ENCODE results near the gene RHEBL1.
A peak's percentile ranks its signal among the peaks of the same experiment; 100 is the strongest.
"Not testable (repeated sequence)": the region's sequence is repeated elsewhere in the genome, so short reads cannot be mapped to it uniquely, and the experiment has no call there.

The RHEBL1 gene

GRCh38 chr12:49061916-49062315, 7.9 kb downstream of the RHEBL1 start:
- ATAC-seq, H3K9me3 Mint-ChIP-seq, H3K36me3 Mint-ChIP-seq, H3K27me3 Mint-ChIP-seq, H3K27ac Mint-ChIP-seq: not testable (repeated sequence)
- Mint-ChIP-seq H3K4me1 (peaks cover 41% of the 10 kb centered on the region), H3K4me3 (peak overlapping the region; percentile 12)

DNA sequence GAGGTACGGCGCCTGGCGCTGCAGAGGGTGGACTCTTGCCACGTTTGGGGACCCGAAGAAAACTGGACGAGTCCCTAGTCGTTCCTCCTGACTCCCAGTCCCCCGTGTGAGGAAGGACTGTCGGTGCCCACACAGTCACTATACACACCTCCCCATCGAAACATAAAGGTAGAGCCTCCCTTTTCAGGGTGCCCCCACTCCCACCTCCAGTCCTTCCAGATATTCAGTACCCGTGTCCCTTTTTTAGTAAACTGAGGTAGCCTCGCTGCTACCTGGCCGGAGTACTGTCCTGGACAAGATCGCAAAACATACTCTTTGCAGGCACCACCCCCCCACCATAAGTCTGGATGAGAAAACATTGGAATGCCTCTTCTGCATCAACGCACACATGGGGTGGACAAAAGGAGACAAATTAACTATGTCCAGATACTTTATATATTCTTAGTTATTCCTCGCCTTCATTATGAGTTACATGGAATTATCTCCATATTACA, 8.6 kb downstream of the RHEBL1 start:
- no peaks in the 10 kb centered on the region for H3K9me3 Mint-ChIP-seq
- ATAC-seq = peak; percentile 14
- peak overlapping the region; percentile 97 for H3K4me3 Mint-ChIP-seq
- H3K27me3 Mint-ChIP-seq = no peaks in the 10 kb centered on the region
- H3K36me3 Mint-ChIP-seq = no peaks in the 10 kb centered on the region
- peaks cover 49% of the 10 kb centered on the region for H3K4me1 Mint-ChIP-seq
- peak overlapping the region; percentile 97 for H3K27ac Mint-ChIP-seq

DNA sequence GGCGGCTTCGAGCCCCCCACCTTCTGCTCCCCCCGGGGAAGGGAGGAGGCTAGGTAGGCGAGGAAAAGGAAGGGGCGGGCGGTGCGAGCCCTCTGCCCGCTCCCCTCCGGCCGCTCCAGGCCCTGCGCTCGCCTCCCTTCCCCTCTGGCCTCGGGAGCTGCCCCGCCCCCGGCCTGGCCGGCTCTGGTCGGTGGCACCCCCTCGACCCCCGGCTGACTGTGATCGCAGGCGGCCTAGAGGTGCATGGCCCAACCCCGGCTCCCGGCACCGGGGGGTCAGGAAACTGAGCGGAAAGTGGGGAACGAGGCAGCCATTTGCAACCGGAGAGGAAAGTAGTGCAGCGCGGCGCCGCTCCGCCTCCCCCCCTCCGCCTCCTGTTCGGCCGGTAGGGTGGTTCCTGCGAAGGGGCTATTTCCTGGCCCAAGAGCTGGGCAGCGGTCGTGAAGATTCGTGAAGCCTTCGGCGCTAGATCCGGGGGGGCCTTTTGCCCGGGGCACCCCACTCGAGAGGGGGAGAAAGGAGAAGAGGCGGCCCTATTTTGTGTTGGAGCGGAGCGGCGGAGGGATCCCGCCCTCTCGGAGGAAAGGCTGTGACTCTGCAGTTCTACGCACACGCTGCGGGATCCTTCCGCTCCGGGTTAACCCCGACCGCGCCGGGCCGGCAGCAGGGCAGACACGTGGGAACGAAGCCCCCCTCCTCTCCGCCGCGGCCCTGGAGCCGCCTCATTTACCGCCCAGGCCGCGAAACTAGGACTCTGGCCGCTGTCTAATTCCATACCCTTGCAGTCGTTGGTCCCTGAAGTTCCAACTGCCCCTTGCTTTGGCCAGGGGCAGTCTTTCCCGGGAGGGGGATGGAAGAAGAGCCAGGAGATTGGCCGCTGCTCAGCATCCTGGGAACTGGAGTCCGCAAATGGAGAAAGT, 9.3 kb downstream of the RHEBL1 start, which contains the start of gene KMT2D:
Gene KMT2D (minus strand): TSS at position 558 of the 920 bp plus-strand sequence. CDS start 5,470 bp downstream, outside the sequence.
- H3K36me3 Mint-ChIP-seq = peaks cover 6% of the 10 kb centered on the region
- ATAC-seq = peak; percentile 87
- H3K9me3 Mint-ChIP-seq = no peaks in the 10 kb centered on the region
- no peaks in the 10 kb centered on the region for H3K27me3 Mint-ChIP-seq
- H3K4me3 Mint-ChIP-seq = peak within 1 kb of the TSS; percentile 97
- peak within 1 kb of the TSS; percentile 97 for H3K27ac Mint-ChIP-seq
- peaks cover 56% of the 10 kb centered on the region for H3K4me1 Mint-ChIP-seq

DNA sequence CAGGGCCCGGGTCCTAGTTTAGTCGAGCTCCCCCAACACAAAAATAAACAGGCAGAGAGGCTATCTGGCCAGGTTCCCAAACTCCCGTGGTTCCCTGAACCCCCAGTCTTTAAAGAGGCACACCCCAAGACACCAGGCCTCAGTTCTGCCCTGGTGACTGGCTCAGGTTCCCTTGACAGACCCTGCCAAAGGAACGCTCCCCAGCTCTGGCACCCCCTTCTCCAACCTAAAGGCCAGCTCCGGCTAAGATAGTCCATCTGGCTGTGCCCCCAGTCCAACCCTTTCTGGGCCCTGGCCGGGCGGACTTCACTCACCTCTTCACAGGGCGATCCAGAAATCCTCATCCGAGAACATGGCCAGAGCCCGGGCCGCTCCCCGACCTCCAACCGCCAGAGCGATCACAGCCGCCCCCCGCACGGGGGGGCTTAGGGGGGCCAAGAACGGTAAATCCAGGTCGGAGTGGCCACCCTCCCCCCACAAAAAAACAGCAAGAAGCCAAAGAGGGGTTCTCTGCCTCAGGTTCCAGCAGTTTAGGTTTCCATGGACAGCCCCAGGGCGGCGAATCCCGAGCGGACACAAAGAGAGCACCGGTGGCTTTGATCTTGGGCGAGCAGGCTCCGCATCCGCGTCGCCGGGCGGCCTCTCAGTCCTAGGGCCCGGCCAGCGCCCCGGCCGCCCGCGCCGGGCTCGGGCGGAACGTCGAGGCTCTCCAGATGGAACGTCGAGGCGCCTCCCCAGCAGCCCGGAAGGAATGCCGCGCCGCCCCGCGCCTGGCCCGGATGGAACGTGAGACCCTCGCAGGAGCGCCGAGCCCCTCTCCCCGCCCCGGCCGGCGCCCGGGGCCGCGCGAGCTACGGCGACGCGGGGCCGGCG, 10.2 kb downstream of the RHEBL1 start:
- Mint-ChIP-seq H3K27ac (peak overlapping the region; percentile 97), H3K36me3 (peaks cover 16% of the 10 kb centered on the region), H3K9me3 (no peaks in the 10 kb centered on the region), H3K4me3 (peak overlapping the region; percentile 86), H3K4me1 (peaks cover 65% of the 10 kb centered on the region), H3K27me3 (no peaks in the 10 kb centered on the region)
- peak; percentile 31 for ATAC-seq

DNA sequence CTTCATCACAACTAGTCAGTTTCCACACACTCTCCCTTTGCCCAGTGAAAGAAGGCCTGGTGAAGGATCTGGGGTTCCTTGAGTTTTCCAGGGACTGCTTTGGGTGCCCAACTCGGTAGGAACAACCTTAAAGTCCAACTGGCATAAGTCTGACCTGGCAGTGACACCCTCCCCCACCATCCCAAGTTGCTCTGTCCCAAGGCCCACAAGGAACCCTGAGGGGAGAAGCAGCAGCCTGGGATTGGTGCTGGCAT, 10.8 kb downstream of the RHEBL1 start:
- Mint-ChIP-seq H3K9me3 (no peaks in the 10 kb centered on the region), H3K36me3 (peaks cover 21% of the 10 kb centered on the region), H3K27ac (peak overlapping the region; percentile 83), H3K27me3 (no peaks in the 10 kb centered on the region), H3K4me1 (peaks cover 68% of the 10 kb centered on the region), H3K4me3 (peak overlapping the region; percentile 86)
- ATAC-seq = no peak

DNA sequence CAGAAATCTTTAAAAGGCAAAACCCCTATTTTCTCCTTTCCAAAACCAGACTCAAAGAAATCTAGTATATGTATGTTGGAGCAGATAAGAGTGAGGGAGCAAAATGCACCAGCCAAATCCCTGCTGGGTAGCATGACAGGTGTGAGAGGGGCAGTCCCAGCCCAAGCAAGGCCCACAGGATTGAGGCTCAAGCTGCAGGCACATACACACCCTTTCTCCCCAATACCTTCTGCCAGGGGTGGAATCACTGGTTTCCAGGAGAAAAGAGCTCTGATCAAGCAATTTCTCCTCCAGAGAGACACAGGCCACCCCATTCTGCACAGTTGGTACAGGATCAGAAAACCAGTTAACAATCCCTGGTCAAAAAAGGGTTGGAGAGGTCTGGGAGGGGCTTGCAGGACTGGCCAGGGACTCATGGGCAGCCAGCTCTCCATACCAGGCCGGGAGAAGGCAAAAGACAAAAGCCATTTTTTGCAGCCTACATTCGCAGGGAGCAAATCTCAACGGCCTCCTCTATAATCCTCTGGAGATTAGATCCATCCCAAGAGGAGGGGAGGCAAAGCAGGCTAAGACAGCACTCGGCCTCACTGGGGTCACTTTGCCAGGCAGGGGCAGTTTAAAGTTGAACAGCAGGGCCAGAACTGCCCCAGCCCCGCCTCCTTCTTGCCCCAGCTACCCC, 11.3 kb downstream of the RHEBL1 start:
- no peaks in the 10 kb centered on the region for H3K9me3 Mint-ChIP-seq
- H3K4me1 Mint-ChIP-seq = peaks cover 65% of the 10 kb centered on the region
- peak overlapping the region; percentile 83 for H3K27ac Mint-ChIP-seq
- no peaks in the 10 kb centered on the region for H3K27me3 Mint-ChIP-seq
- no peak for ATAC-seq
- peaks cover 22% of the 10 kb centered on the region for H3K36me3 Mint-ChIP-seq
- H3K4me3 Mint-ChIP-seq = peak overlapping the region; percentile 86

GRCh38 chr12:49057888-49058287, 11.9 kb downstream of the RHEBL1 start:
- Mint-ChIP-seq H3K9me3 (no peaks in the 10 kb centered on the region), H3K4me1 (peaks cover 65% of the 10 kb centered on the region), H3K36me3 (peaks cover 28% of the 10 kb centered on the region), H3K4me3 (peak overlapping the region; percentile 86), H3K27ac (peak overlapping the region; percentile 83), H3K27me3 (no peaks in the 10 kb centered on the region)
- no peak for ATAC-seq

GRCh38 chr12:49055978-49056754, 13.6 kb downstream of the RHEBL1 start:
- peak overlapping the region; percentile 86 for H3K4me3 Mint-ChIP-seq
- no peaks in the 10 kb centered on the region for H3K9me3 Mint-ChIP-seq
- peaks cover 45% of the 10 kb centered on the region for H3K36me3 Mint-ChIP-seq
- H3K27me3 Mint-ChIP-seq = no peaks in the 10 kb centered on the region
- peak overlapping the region; percentile 83 for H3K27ac Mint-ChIP-seq
- peaks cover 61% of the 10 kb centered on the region for H3K4me1 Mint-ChIP-seq
- peak; percentile 76 for ATAC-seq

DNA sequence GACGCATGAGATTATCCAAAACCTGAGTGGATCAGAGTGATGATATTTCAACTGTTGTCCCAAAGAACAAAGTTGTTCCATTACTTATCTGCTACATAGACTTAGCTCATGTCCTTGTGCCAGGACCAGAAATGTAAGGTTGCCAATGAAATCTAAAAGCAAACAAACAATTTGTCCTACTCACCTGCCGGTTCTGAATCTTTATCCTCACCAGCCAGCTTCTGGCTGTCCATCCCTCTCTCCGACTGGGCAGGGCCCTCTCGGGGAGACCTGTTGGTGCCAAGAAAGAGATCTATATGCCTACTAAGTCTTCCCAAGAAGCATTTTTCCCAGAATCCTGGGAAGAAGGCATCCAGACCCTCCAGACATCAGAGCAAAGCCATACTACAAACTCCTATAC, 14.7 kb downstream of the RHEBL1 start:
- Mint-ChIP-seq H3K36me3 (peaks cover 56% of the 10 kb centered on the region), H3K4me3 (no peak overlapping the region), H3K9me3 (no peaks in the 10 kb centered on the region), H3K4me1 (peaks cover 64% of the 10 kb centered on the region), H3K27me3 (no peaks in the 10 kb centered on the region), H3K27ac (no peak overlapping the region)
- ATAC-seq = no peak

DNA sequence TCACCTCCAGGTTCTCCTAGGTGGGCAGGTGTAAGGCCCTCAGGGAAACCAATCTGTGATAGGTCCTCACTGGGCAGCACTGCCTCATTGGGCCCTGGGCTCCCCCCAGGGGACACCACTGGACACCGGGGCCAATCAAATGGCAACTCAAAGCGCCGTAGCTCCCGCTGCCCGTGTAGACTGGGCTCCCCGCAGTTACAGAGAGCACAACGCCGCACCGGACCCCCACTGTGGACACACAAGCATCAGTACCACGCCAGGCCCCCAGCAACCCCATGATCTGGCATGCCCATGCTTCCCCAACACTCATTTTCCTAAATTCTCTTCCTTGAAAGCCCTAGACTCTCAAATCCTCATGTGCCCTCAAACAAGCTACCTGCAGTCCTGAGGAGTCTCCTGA, 15.3 kb downstream of the RHEBL1 start:
- H3K4me1 Mint-ChIP-seq = peaks cover 64% of the 10 kb centered on the region
- H3K36me3 Mint-ChIP-seq = peaks cover 61% of the 10 kb centered on the region
- ATAC-seq = no peak
- H3K27ac Mint-ChIP-seq = no peak overlapping the region
- H3K9me3 Mint-ChIP-seq = no peaks in the 10 kb centered on the region
- no peak overlapping the region for H3K4me3 Mint-ChIP-seq
- no peaks in the 10 kb centered on the region for H3K27me3 Mint-ChIP-seq

- Mint-ChIP-seq H3K4me3 (no peak overlapping the region), H3K9me3 (no peaks in the 10 kb centered on the region), H3K27me3 (no peaks in the 10 kb centered on the region), H3K4me1 (peaks cover 59% of the 10 kb centered on the region), H3K27ac (no peak overlapping the region), H3K36me3 (peaks cover 64% of the 10 kb centered on the region)
- ATAC-seq = no peak
Observed at GRCh38 chr12:49054096-49054495, 15.7 kb downstream of the RHEBL1 start.

GRCh38 chr12:49052451-49053208, 17.1 kb downstream of the RHEBL1 start:
- Mint-ChIP-seq H3K27me3 (no peaks in the 10 kb centered on the region), H3K27ac (no peak overlapping the region), H3K4me1 (peaks cover 45% of the 10 kb centered on the region), H3K36me3 (peaks cover 79% of the 10 kb centered on the region), H3K9me3 (no peaks in the 10 kb centered on the region), H3K4me3 (no peak overlapping the region)
- ATAC-seq = no peak

DNA sequence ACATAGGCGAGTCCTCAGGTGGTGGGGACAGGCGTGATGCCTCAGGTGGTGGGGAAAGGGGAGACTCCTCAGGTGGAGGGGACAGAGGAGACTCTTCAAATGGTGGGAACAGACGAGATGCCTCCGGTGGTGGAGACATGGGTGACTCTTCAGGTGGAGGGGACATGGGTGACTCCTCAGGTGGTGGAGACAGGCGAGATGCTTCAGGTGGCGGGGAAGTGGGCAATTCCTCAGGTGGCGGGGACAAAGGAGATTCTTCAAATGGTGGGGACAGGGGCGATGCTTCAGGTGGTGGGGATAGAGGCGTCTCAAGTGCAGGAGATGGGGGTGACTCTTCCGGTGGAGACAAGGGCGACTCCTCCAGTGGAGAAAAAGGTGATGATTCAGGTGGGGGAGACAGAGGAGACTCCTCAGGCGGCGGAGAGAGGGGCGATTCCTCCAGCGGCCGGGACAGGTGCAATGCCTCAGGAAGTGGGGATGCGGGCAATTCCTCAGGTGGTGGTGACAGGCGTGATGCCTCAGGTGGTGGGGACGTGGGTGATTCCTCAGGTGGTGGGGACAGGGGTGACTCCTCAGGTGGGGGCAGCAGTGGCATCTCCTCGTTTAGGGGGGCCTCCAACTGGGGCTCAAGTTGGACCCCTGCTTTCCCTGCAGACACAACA, 17.9 kb downstream of the RHEBL1 start:
- no peak for ATAC-seq
- Mint-ChIP-seq H3K4me1 (peaks cover 38% of the 10 kb centered on the region), H3K9me3 (no peaks in the 10 kb centered on the region), H3K36me3 (peaks cover 84% of the 10 kb centered on the region), H3K4me3 (no peak overlapping the region), H3K27me3 (no peaks in the 10 kb centered on the region), H3K27ac (no peak overlapping the region)
